DMS114 treated with DMSO at 0.1 percent for 48 hours (cell line): ENCODE results near the gene MED22.
A peak's percentile ranks its signal among the peaks of the same experiment; 100 is the strongest.
"Not testable (repeated sequence)": the region's sequence is repeated elsewhere in the genome, so short reads cannot be mapped to it uniquely, and the experiment has no call there.

Experiments used
- DNase-seq: peaks from one replicate; lab custom pipeline; 2025; ENCODE audit not compliant: unreplicated experiment; lab: John Stamatoyannopoulos, UW

MED22 gene

DNA sequence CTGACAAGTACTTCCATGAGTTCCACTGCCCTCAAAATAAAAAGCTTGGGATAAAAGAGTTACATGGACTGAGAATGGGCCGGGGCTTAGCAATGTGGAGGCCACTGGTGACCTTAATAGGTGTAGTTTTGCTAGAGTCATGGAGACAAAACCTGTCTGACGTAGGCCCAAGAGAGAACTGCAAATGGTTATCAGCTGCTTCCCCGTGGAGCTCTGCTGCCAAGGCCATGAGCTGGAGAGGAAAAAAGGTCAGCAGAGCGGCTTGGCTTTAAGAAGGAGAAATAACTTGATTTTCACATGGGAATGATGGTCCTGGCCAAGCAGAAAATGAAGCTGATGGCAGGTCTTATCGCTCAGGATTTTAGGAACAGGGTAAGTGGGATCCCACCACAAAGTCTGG lies 8.3 kb downstream of the MED22 start:
- DNase-seq, result no peak

DNA sequence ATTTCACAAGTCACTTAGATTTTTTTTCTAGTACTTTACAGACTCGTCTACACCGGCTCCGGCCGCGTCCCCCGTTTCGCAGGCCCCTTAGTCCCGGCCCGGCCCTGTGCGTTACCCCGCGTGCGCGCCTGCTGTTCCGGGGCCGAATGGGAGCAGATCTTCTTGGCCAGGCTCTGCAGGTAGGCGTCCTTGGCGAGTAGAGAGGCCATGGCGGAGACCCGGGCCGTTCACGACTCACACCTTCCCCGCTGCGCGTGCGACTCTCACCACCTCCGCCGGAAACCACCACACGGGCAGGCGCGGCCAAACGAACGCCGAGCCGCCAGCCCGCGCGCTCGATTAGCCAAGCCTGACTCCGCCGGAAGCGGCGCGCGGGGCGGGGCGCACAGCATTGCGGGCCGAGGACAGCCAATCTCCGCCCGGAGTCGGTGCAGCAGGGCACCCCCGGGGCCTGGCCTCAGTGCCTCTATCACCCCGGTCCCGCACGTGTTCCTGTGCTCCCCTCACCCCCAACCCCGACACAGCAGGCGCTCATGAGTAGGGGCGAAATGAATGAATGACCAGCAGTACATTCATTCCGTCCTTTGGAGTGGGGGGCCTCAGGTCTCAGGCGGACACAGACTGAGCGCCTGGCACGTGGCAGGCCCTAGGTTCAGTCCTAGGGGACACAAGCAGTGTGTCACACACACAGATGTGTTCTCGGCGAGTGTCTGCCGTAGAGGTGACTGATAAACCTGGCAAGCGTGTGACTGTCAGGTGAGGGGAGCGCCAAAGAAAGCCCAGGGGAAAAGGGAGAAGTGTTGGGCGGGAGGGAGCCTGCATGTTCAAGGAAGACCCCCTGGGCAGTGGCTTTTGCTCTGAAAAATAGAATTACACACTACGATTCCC lies 11.8 kb downstream of the MED22 start, which contains the start of gene SURF6:
SURF6 (minus strand) TSS at position 265 of the 888 bp plus-strand sequence; CDS start at position 209, 56 bp downstream.
- DNase-seq, result peak; percentile 65

DNA sequence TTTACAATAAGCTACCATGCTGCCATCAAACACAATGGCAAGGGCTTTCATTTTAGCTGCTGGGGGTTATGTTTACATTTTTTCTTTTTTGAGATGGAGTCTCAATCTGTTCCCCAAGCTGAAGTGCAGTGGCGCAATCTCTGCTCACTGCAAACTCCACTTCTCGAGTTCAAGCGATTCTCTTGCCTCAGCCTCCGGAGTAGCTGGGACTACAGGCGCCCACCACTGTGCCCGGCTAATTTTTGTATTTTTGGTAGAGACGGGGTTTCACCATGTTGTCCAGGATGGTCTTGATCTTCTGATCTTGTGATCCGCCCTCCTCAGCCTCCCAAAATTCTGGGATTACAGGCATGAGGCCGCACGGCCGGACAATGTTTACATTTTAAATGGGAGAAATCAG lies 13.0 kb downstream of the MED22 start:
- DNase-seq, result not testable (repeated sequence)

DNA sequence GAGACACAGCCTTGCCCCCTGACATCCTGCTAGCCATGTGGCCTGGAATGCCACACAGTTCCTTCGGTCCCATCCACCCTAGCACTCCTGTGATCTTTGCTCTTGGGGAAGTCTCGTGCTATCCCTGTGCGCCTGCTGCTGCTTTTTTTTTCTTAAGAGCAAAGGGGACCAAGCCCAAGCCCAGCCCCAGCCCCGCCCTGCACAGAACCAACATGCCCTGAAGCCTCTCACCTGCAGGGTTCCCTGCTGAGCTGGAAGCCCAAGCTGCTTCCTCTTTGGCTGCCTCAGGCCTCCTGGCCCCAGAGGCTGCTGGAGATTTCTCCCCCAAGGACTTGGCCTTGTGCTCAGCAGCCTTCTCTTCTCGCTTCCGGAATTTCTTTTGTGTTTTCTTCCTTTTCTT lies 13.8 kb downstream of the MED22 start:
- DNase-seq, result no peak

DNA sequence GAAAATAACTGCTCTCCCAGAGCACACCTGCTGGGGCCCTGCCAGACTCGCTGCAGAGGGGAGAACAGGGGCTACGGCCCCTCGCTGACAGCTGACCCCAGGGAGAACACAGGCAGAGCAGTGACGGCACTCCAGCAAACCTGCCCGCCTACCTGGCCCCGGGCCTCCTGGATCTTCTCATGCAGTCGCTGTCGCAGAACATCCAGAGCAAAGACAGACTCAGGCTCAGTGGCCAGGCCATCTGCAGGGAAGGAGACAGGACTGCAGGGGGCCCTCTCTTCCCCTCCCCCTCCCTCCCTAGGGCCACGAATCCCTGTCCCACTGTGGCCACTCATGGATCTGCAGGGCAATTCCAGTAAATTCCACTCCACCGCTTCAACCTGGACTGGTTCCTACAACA lies 14.4 kb downstream of the MED22 start:
- DNase-seq, result no peak

DNA sequence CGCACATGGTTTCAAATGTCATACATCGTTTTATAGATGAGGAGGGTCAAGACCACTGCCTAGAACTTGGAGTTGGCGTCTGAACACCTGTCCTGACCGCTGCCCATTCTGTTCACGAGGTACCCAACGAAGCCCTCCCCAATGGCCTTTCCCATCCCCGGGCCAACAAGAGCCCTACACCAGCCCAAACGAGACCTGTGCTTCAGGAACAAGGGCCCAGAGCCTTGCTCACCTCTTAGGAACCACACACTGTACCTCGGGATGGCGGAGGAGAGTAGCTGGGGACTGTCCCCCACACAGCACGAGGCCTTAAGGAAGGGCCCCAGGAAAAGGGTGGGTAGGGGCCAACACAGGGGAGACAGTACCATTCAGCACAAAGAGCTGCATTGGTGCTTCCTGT lies 14.9 kb downstream of the MED22 start:
- no peak for DNase-seq

DNA sequence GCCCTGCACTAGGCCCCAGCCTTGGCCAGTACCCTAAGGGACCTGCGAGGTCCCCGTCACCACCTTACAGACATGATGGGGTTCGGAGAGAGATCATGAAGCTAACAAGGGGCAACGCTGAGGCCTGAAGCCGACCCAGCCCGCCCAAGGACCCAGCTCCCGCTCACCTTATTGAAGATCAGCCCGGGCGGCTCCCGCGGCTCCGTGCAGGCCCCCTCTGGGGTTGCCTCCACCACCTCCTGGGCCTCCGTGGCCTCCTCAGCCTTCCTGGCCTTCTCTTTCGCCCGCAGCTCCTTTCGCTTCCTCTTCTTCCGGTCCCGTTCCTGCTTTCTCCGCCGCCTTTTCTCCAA lies 15.6 kb downstream of the MED22 start:
- no peak for DNase-seq

DNA sequence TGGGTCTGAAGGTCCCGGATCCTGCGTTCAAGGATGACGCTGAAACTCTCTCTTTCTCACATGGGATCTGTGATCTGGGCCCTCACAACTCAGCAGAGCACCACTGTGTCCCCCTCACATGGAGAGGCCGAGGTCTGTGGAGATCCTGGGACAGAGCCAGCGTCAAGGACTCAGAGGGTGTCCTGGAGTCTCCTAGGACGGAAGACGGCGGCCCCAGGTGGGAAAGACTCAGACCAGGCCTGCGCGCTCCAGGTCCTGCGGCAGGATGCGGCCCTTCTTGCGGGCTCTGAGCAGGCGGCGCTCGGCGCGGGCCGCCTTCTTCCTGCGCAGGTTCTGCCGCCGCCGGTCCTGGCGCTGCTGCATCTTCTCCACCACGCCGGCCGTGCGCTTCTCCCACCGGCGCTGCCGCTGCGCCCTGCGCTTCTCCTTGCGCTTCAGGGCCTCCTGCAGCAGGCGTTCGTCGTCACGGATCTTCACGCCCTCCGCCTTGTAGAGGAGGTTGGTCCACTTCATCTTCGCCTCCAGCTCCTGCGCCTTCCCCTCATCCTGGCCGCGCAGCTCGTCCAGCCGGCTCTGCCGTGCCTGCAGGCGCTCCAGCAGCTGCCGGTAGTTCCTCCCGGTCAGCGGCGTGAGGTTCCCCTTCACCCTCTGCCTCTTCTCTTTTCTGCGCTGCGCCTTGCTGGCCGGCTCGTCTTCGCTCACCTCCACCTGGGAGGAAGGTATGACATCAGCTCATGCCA lies 16.1 kb downstream of the MED22 start:
- DNase-seq, result no peak

DNA sequence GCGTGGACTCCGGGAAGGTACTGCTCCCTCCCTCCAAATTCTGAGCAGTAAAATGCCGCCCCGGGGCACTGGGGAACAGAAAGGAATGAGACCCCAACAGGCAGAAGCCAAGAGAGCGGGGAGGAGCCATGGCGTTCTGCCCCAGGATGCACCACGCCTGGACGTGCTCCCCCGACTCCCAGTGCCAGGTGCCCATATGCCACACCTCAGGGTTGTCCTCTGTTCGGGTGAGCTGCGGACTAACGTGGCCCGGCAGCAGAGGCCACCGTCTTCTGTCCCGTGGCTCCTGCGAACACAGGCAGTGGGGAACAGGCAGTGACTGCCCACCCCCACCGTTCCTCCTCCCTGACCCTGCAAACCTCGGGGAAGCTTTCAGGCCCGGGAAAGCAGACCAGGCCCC lies 16.7 kb downstream of the MED22 start:
- DNase-seq, result no peak

DNA sequence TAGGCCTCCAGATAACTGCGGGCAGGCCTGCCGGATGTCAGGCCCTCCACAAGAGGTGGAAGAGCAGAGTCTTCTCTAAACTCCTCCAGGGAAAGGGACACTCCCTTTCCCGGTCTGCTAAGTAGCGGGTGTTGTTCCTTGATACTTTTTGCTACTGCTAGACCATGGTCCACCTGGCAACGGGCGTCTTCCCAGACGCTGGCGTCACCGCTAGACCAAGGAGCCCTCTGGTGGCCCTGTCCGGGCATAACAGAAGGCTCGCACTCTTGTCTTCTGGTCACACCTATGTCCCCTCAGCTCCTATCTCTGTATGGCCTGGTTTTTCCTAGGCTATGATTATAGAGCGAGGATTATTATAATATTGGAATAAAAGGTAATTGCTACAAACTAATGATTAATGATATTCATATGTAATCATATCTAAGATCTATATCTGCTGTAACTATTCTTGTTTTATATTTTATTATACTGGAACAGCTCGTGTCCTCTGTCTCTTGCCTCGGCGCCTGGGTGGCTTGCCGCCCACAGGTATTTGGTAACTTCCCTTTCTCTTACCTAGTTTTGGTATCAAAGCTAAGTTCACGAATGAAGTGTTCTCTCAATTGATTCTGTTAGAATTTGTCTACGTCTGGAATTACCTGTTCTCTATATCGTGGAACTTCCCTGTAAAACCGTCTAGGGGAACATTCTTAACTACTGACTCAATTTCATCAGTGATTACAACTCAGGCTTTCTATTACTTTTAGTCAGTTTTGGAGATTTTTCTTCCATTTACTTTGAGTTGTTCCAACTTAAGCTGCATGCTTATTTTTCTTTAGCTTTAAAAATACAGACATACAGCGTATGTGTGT lies 18.4 kb downstream of the MED22 start:
- DNase-seq, result not testable (repeated sequence)

DNA sequence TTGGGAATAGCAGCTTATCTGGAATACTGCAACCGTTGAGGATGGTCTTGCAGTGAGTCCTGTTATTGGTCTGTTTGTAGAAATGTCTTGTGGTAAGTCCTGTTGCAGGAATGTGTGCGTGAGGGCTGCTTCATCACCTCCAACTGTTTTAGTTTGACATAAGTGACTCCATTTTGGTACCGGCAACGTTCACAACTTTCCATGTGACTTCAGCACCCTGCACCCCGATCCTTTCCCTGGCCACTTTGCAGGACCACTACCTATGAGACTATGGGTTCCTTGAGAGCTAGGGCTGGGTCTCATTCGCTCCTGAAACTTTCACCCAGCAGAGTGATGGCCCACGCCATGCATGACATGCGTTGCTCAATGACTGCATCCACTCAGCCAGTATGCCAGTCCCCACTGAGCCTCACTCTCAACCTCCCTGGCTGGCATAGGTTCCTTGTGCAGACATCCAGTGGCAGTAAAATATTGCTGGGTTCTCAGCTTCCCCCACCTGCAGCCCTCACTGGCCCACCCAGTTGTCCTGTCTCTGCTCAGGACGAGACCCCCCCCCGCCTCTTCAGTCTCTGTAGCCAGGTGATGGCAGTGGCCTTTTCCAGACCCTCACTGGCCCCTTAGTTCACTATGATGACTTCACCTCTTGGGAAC lies 20.0 kb downstream of the MED22 start:
- DNase-seq, result no peak

DNA sequence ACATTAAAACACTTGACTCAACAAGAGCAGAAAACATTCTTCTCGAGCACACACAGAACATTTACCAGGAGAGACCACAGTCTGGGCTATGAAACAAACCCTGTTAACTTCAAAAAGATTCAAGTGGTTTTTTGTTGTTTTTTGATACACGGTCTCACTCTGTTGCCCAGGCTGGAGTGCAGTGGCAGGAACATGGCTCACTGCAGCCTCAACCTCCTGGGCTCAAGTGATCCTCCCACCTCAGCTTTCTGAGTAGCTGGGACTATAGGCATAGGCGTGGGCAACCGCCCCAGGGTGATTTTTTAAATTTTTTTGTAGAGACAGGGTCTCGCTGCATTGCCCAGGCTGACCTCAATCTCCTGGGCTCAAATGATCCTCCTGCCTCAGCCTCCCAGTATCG lies 20.9 kb downstream of the MED22 start:
- DNase-seq, result not testable (repeated sequence)

DNA sequence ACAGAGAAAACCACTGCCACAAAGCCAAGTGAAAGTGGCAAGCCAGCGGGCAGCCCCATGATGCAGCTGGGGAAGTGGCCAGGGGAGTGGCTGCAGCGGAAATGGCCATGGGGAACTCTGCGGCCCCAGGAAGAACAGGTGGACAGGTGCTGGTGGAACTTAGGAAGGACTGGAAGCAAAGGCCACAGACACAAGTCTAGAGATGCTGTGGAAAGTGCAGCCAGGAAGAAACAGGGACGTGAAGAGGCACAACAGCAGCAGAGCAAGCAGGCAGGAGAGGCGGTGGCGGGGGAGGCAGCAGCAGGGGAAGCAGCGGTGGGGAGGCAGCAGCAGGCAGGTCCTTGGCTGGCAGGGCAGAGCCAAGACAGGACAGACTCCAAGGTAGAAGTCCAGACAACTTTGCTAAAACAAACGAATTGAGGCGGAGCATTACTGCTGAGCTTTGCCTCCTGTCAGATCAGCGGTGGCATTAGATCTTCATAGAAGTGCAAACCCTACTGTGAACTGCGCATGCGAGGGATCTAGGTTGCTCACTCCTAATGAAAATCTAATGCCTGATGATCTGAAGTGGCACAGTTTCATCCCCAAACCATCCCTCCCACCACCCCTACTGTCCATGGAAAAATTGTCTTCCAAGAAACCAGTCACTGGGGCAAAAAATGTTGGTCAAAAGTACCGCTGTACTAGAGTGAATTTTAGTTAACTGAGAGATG lies 23.8 kb downstream of the MED22 start:
- DNase-seq, result no peak

DNA sequence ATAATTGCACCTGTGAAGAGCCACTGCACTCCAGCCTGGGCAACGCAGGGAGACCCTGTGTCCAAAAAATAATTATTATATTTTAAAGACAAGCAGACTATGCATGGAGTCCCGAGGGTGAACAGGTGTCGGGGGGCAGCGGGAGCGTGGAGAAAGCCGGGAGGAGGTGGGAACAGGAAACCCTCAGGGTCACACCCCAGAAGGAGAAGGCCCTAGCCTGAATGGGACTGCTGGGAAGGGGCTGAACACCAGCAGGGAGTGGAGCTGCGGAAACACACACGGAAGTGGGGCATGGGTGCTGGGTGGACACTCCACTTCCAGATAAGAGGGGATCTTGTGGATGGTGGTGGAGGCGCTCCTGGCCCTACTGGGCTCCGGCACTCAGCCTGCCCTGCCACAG lies 24.7 kb downstream of the MED22 start:
- no peak for DNase-seq

DNA sequence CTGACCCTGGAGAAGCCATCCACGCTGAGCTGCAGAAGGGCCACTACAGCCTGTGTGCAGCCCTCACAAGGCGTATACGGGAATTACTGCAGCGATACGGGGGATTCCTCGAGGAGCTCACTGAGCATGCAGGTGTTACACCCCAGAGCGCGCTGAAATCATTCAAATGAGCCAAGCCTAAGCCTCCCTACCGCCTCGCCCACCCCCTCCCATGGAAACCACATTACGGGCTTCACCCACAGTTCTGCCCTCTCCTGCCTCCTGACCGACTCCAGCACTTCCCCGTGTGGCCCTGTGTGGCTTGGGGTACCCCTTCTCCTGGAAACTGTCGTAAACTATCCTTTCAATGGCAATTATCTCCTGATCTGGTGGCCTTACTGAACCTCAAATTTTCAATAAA lies 25.2 kb downstream of the MED22 start:
- DNase-seq, result no peak

DNA sequence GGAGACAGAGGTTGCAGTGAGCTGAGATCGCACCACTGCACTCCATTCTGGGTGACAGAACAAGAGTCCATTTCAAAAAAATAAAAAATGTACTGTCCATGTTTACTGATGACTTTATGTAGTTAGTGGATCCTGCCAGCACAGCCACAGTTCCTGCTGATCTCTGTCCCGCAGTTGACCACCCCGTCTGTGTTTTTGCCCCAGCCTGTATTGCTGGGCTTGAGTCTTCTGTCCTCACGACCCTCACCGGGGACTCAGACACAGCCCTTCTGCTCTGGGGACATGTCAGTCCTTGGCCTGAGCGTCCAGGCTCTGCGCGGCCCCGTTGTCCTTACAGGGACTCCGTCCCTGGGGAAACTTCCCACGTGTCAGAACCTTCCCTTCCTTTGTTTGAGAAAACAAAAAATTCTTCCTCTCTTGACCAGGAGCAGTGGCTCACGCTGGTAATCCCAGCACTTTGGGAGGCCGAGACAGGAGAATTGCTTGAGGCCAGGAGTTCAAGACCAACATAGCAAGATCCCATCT lies 26.5 kb downstream of the MED22 start:
- DNase-seq, result no peak

DNA sequence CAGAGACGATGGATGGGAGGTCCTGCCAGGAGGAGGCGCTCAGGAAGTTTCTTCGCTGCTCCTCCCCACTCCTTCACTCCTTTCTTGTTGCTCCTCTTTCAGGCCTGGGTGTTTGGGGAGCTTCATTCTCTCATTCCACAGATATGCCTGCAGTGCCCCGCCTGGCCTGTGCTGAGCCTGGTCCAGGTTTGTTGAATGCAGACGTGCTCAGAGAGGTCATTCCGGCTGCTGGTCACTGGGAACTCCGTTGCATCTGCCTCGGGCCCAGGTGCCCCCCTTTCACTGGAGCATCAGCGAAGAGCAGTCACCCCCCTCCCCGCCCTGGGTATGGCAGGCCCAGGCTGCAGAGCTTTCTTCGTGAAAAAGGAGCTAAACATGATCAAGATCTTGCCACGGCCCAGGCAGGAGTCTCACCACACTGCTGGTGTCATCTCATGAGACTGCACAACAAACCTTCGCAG lies 27.5 kb downstream of the MED22 start:
- no peak for DNase-seq

DNA sequence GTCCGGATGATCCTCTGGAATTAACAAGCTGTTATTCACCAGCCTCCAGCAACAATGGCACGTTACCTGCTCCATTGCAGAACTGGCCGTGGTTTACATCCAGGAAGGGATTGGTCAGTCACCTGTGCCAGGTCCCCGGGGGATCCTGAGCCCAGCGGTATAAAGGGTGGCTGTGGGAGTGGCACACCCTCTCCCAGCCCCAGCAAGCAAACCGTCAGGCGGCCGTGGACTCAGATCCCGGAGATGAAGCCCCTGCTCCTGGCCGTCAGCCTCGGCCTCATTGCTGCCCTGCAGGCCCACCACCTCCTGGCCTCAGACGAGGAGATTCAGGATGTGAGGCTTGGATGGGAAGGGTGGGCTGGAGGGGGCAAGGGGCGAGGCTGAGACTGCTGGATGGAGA lies 30.4 kb downstream of the MED22 start:
- DNase-seq, result not testable (repeated sequence)

DNA sequence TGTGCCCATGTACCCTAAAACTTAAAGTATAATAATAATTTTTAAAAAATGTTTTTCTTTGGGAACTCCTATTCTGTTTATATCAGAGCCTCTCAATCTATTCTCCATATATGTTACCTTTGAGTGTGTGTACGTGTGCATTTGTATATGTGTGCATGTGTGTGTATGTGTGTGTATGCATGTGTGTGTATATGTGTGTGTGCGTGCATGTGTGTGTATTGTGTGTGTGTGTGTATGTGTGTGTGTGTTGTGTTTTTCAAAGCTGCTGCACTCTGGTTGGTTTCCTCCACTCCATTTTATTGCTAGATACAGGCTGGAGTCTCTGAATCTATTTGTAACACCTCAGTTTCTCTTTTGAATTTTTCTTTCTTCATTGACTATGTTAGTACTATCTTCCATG lies 31.9 kb downstream of the MED22 start:
- DNase-seq, result no peak

DNA sequence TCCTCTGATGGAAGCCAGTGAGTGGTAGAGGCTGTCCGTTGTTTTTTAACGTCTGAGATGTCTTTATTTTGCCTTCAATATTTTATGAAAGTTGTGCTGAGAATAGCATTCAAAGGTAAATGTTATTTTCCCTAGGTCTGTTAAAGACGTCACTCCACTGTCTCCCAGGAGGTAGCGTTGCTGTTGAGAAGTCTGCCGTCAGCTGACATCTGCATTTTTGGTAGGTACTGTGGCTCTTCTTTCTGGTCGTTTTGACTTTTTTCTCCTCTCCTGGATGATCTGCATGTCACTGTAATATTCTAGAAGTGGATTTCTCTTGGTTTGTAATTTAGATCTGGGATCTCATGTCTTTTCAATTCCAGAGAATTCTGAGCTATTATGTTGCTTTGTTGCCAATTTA lies 38.3 kb downstream of the MED22 start:
- no peak for DNase-seq
